HG03378 (cell line): Measurements from ENCODE around the gene MCTP2.

Experiments used
- ATAC-seq: cut with Tn5 transposase; IDR thresholded peaks from one replicate; pipeline ENCODE4 v1.9.1; 2021; ENCODE audit warnings: mild to moderate bottlenecking, moderate library complexity; ENCODE audit not compliant: unreplicated experiment

MCTP2 gene

DNA sequence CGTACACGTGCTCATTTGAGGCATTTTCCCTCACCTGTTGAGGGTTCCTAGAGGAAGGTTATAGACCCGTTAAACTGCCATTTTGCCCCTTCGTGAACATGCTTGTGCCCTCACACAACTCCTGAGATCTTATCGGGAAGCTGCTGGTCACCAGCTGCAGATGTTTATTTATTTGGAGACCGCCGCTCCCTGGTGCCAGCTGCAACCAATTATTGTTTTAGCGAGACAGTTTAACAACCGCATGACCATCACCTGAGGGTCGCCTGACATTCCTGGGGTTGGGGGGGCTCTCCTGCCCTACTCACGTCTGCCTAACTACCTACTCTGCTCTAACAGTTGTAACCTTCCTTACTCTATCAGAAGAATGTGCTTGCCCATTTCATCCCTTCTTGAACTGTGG is 292.5 kb downstream of the MCTP2 start:
- ATAC-seq: no peak

DNA sequence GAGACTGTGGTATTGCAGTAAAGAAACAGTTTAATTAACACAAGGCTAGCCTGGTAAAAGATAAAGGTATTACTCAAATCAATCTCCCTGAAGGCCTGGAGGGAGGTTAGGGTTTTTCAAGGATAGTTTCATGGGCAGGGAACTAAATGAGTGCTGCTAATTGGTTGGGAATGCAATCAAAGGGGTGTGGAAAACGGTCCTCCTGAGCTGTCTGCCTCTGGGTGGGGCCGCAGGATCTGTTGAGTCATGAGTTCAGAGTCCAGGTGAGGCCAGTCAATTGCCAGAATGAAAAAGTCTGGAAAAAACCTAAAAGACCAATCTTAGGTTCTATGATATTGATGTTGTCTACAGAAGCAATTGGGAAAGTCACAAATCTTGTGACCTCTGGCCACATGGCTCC is 293.2 kb downstream of the MCTP2 start:
- ATAC-seq: no peak

DNA sequence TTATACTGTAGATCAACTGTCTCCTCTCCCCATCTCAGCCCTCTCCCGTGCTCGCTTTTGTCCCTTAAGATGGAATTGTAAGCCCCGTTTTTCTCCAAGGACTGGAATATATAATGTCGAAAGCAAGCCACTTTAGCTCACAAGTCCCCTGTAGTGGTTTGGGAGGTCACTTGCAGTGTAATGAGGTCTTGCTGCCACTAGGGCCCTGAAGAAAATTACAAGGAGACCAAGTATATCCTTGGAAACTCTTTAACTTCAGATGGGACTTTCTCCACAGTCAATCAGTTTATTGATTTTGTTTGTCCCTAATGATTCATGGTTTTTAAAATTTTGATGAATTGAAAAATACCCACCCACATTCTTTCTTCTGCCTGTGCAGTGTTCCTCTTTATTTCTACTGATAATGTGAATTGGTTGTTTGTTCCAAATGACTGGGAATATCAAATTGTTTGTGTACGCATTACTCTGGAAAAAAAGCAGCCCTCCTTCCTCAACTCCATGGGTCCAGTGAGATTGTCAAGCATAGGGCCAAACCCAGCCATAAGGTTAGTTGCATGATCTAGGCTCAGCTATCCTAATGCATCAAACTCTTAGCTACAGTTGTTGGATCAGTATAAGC is 294.8 kb downstream of the MCTP2 start:
- ATAC-seq: no peak

DNA sequence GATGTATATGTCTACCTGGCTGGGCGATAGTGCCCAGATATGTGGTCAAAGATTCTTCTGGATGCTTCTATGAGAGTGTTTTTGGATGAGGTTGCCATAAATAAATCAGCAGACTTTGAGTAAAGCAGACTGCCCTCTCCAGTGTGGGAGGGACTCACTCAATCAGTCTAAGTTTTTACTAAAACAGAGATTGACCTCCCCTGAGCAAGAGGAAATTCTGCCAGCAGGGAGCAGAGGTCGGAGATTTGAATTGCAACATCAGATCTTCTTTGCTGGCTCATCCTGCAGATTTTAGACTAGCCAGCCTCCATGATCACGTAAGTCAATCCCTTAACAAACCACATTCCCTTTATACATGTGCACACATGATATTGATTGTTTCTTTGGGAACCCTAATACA is 300.9 kb downstream of the MCTP2 start:
- ATAC-seq: no peak
